ENCODE data around the gene ARSK. TPM values are rescaled to one million over a fixed set of nuclear protein-coding genes. Genes with fewer than 3 reads are reported as not detected.
A peak's percentile ranks its signal among the peaks of the same experiment; 100 is the strongest.
"Not testable (repeated sequence)": the region's sequence is repeated elsewhere in the genome, so short reads cannot be mapped to it uniquely, and the experiment has no call there.

The ARSK gene
- total and polyA plus RNA-seq, 12 donors: 2.4 to 6.3 (median 3.4) TPM

DNA sequence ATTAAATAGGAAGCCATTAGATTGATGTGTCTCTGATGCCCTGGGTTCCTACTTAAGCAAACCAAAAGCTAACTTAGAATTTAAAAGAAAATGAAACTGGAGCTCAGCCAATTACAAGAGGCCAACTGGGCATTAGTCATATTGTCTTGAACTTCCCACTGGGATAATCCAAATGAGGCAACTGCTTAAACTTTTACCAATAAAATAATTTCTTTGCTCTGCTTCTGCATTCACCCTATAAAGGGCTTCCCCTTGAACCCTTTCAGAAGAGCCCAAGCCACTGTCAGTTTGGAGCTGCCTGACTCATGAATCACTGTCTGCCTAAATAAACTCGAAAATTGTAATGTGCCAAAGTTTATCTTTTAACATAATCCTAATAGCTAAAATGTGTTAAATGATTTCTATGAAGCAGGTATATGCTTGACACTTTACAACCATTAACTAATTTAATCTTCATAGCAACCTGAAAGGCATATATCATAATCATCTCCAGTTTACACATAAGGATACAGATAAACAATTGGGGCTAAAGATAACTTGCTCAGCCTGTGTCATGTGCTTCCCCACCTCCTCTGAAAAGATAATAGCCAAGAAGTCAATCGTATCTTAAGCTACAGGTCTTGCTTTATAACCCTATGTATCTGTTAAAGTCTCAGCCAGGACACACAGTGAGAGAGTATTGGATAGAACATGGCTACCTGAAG, 76.5 kb downstream of the ARSK start:
- H3K9me3 ChIP-seq: no peaks in the 10 kb centered on the region
- DNase-seq: no peak
- no peaks in the 10 kb centered on the region for H3K36me3 ChIP-seq
- peaks cover 0 to 31% (median 0%) of the 10 kb centered on the region in 9 donors for H3K4me1 ChIP-seq
- H3K27me3 ChIP-seq: no peaks in the 10 kb centered on the region
- intact Hi-C loops (cut with DNase I): no loop called here
- TF ChIP-seq, protein P1, sequence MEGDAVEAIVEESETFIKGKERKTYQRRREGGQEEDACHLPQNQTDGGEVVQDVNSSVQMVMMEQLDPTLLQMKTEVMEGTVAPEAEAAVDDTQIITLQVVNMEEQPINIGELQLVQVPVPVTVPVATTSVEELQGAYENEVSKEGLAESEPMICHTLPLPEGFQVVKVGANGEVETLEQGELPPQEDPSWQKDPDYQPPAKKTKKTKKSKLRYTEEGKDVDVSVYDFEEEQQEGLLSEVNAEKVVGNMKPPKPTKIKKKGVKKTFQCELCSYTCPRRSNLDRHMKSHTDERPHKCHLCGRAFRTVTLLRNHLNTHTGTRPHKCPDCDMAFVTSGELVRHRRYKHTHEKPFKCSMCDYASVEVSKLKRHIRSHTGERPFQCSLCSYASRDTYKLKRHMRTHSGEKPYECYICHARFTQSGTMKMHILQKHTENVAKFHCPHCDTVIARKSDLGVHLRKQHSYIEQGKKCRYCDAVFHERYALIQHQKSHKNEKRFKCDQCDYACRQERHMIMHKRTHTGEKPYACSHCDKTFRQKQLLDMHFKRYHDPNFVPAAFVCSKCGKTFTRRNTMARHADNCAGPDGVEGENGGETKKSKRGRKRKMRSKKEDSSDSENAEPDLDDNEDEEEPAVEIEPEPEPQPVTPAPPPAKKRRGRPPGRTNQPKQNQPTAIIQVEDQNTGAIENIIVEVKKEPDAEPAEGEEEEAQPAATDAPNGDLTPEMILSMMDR (IDR thresholded peaks at IDR 0.05): no peak
- H3K4me3 ChIP-seq: no peak overlapping the region
- H3K27ac ChIP-seq: peak overlapping the region in 1 of 10 donors; percentile 63
- 57 to 66% methylated on average over 2 of the region's 2 CpGs for WGBS, 2 donors
- ATAC-seq: peak in 1 of 8 donors; percentile 38

DNA sequence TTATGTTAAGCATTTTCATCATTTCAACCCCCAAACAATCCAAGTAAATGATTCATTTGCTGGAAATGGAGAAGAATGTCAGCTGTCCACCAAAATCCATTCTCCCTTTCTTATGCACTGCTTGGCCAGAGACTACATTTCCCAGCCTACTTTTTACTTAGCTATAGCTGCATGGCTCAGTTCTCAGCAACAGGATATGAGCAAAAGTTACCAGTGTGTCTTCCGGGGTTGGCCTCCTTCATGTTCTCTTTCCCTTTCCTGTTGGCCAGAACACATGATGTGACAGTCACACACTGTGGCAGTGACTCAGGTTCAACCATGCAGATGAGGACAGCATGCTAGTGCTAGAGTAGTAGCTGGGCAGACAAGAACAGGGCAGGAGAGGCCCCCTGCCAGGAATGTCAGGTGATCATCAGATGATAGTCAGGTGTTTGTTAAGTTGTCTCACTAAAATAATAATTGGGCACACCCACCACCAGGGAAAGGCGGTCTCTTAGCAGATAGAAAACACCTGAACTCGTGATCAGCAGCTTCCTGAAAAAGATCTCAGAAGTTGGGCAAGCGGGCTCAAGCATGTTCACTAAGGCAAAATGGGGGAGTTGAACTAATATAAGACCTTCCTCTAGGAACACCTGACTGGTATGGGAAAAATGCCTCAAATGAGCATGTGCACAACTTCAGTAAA, 77.2 kb downstream of the ARSK start:
- DNase-seq: no peak

DNA sequence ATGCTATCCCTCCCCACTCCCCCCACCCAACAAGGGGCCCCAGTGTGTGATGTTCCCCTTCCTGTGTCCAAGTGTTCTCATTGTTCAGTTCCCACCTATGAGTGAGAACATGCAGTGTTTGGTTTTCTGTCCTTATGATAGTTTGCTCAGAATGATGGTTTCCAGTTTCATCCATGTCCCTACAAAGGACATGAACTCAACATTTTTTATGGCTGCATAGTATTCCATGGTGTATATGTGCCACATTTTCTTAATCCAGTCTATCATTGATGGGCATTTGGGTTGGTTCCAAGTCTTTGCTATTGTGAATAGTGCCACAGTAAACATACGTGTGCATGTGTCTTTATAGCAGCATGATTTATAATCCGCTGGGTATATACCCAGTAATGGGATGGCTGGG, 78.0 kb downstream of the ARSK start:
- intact Hi-C loops (cut with DNase I); H3K27ac ChIP-seq; DNase-seq; H3K27me3 ChIP-seq; H3K4me3 ChIP-seq; H3K9me3 ChIP-seq; ATAC-seq; H3K36me3 ChIP-seq: not testable (repeated sequence)
- 92 to 98% methylated on average over 2 of the region's 2 CpGs for WGBS, 2 donors
- H3K4me1 ChIP-seq: peaks cover 0 to 31% (median 0%) of the 10 kb centered on the region in 9 donors

More for the DNA sequence above, 77.2 kb downstream of the ARSK start:
- intact Hi-C loops (cut with DNase I): no loop called here
- 80 to 90% methylated on average over 4 of the region's 4 CpGs for WGBS, 2 donors
- Histone ChIP-seq H3K4me3 (no peak overlapping the region), H3K9me3 (no peaks in the 10 kb centered on the region), H3K27ac (peak overlapping the region in 1 of 10 donors; percentile 63), H3K27me3 (peaks cover 0 to 1% (median 0%) of the 10 kb centered on the region in 7 donors), H3K4me1 (peaks cover 0 to 31% (median 0%) of the 10 kb centered on the region in 9 donors), H3K36me3 (no peaks in the 10 kb centered on the region)
- TF ChIP-seq, protein P1 (IDR thresholded peaks at IDR 0.05): no peak
- ATAC-seq: peak in 6 of 8 donors; percentile 19 to 81 (median 46)

DNA sequence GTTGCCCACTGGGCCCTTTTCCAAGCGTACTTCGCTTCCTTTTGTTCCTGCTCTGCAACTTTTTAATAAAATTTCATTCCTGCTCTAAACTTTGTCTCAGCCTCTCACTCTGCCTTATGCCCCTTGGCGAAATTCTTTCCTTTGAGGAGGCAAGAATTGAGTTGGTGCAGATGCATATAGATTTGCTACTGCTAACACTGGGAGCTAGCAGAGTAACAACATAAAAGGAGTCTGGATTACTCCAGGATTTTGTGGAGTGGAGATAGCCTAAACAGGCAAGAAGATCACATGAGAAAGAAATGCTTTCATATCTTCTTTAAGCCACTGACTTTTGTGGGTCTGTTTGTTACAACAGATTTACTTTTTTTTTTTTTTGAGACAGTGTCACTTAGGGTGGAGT, 78.8 kb downstream of the ARSK start:
- TF ChIP-seq, protein P1 (IDR thresholded peaks at IDR 0.05): no peak
- 95 to 96% methylated on average over 3 of the region's 3 CpGs for WGBS, 2 donors

More for the DNA sequence above, 78.8 kb downstream of the ARSK start:
- peaks cover 0 to 27% (median 0%) of the 10 kb centered on the region in 9 donors for H3K4me1 ChIP-seq
- H3K4me3 ChIP-seq: no peak overlapping the region
- ATAC-seq (no peak), DNase-seq (no peak)
- intact Hi-C loops (cut with DNase I): no loop called here
- no peaks in the 10 kb centered on the region for H3K36me3 ChIP-seq
- peaks cover 0 to 11% (median 0%) of the 10 kb centered on the region in 7 donors for H3K27me3 ChIP-seq
- no peak overlapping the region for H3K27ac ChIP-seq
- H3K9me3 ChIP-seq: no peaks in the 10 kb centered on the region
